Measurements from ENCODE around the gene SENP7. TPM values are rescaled to one million over a fixed set of nuclear protein-coding genes. Genes with fewer than 3 reads are reported as not detected.
A peak's percentile ranks its signal among the peaks of the same experiment; 100 is the strongest.
"Not testable (repeated sequence)": the region's sequence is repeated elsewhere in the genome, so short reads cannot be mapped to it uniquely, and the experiment has no call there.

Gene SENP7
- polyA plus RNA-seq, 1 donor, result 101 TPM

GRCh38 chr3:101340591-101340990, 172.4 kb downstream of the SENP7 start:
- DNase-seq, result no peak

DNA sequence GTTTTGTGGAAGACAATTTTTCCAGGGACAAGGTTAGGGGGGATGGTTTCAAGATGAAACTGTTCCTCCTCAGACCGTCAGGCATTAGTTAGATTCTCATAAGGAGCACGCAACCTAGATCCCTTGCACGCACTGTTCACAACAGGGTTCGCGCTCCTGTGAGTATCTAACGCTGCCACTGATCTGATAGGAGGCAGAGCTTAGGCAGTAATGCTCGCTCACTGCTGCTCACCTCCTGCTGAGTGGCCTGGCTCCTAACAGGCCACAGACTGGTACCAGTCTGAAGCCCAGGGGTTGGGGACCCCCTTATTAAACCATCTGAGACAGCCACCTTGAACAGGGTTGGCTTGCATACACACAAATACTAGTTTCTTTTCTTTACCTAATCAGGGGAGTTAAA, 179.1 kb downstream of the SENP7 start:
- DNase-seq, result no peak

- DNase-seq, result no peak
Observed at GRCh38 chr3:101329016-101329673, 183.9 kb downstream of the SENP7 start.

GRCh38 chr3:101325393-101326134, 187.4 kb downstream of the SENP7 start:
- DNase-seq, result no peak

GRCh38 chr3:101320475-101320874, 192.5 kb downstream of the SENP7 start, which contains the start of gene IMPG2:
Gene IMPG2 (minus strand): TSS chr3:101320575. CDS start chr3:101320372, 203 bp downstream.
- no peak for DNase-seq

GRCh38 chr3:101319531-101319930, 193.5 kb downstream of the SENP7 start:
- no peak for DNase-seq

DNA sequence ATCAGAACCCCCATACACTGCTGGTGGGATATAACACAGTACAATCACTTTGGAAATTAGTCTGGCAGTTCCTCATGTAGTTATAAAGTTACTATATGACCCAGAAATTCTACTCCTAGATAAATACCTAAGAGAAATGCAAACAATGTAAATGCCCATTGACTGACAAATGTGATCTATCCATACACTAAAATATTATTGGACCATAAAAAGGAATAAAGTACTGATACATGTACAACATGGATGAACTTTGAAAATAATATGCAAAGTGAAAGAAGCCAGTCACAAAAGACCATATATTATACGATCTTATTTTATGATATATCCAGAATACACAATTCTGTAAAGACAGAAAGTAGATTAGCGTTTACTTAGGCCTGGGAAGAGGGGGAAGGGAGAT, 200.5 kb downstream of the SENP7 start:
- no peak for DNase-seq

DNA sequence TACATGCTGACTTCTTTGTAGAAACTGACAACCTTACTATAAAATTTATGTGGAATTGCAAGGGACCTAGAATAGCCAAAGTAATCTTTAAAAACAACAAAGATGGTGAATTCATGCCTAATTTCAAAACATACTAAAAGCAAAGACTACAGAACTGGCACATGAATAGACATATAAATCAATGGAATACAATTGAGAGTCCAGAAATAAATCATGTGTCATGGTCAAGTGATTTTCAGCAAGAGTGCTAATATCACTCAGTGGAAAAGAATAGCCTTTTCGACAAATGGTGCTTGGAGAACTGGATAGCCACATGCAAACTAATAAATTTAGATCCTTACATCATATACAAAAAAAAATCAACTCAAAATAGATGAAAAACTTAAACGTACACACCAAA, 201.3 kb downstream of the SENP7 start:
- no peak for DNase-seq

- no peak for DNase-seq
Observed at GRCh38 chr3:101310978-101311375, 202.0 kb downstream of the SENP7 start.

GRCh38 chr3:101308147-101308772, 204.8 kb downstream of the SENP7 start:
- not testable (repeated sequence) for DNase-seq

DNA sequence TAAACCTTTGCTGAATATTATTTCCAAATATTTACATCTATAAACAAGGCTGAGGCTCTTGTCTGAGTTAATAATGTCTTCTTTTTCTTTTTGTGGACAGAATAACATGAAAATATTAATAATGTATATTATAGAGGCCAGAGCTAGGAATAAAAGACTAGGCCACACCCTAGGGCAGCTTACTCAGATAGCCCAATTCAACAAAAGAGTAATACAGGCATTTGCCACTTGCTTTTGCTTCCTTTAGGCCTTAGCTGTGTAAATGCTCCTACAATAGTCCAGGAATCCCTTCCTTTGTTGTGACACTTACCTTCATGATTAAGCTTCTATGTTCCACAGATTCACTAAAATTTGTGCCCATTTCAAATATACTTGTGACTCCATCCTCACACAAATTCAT, 209.2 kb downstream of the SENP7 start:
- DNase-seq, result no peak

DNA sequence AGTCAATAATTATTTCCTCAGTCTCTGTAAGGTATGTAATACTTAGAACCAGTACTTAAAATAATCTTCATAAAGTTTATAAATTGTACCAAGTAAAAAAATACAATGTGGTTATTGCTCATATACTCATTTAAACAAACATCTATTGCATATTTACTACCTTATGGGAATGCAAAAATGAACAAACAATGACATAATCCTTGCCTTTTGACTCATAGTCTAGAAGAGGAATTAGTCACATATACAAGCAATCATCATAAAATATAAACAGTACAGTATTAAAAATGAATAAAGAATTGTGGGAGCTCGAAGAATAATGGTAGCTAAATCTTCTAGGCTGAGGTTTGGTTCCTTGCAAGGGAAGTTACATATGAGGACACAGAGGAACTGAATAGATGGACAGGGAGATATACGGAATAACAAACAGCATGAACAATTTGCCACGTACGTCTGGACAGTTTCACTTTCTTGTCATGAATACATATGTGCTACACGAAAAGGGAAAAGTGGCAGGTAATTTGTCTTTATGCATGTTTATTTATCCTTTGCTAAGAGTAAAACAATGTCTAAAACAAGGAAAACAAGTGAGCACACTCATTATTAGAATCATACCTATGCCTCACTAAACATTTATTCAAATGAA, 209.8 kb downstream of the SENP7 start:
- no peak for DNase-seq

GRCh38 chr3:101300073-101300472, 212.9 kb downstream of the SENP7 start:
- no peak for DNase-seq

GRCh38 chr3:101292027-101292426, 221.0 kb downstream of the SENP7 start:
- DNase-seq, result no peak

DNA sequence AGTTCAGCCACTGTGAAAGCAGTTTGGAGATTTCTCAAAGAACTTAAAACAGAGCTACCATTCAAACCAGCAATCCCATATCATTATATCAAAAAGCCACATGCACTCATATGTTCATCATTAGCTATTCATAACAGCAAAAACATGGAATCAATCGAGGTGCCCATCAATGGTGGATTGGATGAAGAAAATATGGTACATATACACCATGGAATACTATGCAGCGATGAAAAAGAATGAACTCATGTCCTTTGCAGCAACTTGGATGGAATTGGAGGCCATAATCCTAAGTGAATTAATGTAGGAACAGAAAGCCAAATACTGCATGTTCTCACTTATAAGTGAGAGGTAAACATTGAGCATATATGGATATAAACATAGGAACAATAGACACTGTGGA, 224.7 kb downstream of the SENP7 start:
- no peak for DNase-seq

GRCh38 chr3:101284757-101285156, 228.3 kb downstream of the SENP7 start:
- no peak for DNase-seq

GRCh38 chr3:101281521-101282030, 231.4 kb downstream of the SENP7 start:
- peak; percentile 19 for DNase-seq

DNA sequence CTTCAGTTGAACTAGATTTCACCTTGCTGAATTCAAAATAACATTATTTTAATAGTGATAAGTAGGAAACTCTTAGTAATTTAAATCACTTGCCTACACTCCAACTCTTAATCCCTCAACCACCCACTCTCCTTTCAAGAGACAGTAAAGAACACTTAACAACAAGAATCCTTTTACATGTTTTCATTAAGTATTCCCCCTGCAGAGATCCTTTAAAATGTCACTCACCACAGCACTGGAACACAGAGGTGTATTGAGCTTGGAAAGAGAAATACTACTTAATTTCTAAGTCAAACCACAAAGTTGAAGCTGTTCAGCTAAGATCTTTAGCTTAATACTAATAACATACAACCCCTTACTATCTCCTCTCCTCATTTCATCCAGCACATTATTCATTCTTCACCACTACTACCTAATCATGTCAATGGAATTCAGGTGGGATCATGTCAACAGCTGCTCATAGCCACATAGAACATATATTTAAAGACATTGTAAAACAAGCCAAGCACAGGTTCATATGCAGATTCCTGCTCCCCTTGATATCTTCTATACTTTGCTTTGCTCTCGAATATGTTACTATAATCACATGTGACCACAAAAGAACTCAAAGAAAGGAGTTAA, 233.1 kb downstream of the SENP7 start:
- DNase-seq, result no peak

GRCh38 chr3:101279162-101279561, 233.8 kb downstream of the SENP7 start:
- no peak for DNase-seq

DNA sequence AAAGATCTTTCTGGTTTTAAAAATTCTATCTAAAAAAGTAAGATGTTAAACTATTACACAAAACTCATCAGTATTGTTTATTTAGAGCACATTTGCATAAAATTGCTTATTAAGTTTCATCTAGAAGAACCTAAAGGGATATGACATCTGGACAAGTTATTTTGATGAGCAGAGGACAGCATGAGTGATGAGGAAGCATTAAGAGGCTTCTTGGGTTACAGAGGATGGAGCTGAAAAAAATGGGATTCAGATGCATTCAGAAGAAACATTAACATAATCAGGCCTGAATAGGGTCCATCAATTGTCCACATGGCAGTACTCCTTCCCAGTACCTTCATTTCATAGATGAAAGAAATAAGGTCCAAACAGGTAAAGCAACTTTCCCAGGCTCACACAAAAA, 234.3 kb downstream of the SENP7 start:
- DNase-seq, result no peak
